ENCODE results near the gene TRAPPC12.
"Not testable (repeated sequence)": the region's sequence is repeated elsewhere in the genome, so short reads cannot be mapped to it uniquely, and the experiment has no call there.

The TRAPPC12 gene

DNA sequence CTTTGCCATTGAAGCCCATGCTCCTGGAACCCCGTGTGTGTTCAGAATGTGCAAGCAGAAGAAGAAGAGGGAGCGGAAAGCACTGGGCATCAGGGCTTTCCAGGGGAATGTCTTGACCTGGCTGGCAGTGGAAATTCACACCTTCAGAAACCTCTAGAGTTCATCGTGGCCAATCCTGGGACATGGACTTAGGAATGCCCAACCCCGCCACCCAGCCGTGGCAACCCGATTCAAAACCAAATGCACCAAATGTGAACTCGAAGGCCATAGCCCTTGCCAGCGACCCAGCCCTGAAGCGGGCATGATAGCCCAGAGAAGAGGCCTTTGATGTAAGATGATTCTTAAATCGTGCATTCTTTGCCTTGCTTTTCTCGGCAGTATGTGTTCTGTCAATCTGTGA is 70.4 kb downstream of the TRAPPC12 start:
- Histone ChIP-seq H3K27me3 (ENCODE audit: control insufficient read depth, insufficient read depth, low read length) (no peaks in the 10 kb centered on the region), H3K9ac (ENCODE audit: low read depth, low read length) (no peak overlapping the region), H3K9me3 (replicated peaks; ENCODE audit: low read length) (no peaks in the 10 kb centered on the region), H3K4me3 (ENCODE audit: low read length) (no peak overlapping the region), H3K4me2 (ENCODE audit: low read length) (no peak overlapping the region), H3K36me3 (ENCODE audit: insufficient read depth, low read length) (peaks cover 43% of the 10 kb centered on the region), H3K4me1 (ENCODE audit: control insufficient read depth, insufficient read depth, low read length) (no peaks in the 10 kb centered on the region)

DNA sequence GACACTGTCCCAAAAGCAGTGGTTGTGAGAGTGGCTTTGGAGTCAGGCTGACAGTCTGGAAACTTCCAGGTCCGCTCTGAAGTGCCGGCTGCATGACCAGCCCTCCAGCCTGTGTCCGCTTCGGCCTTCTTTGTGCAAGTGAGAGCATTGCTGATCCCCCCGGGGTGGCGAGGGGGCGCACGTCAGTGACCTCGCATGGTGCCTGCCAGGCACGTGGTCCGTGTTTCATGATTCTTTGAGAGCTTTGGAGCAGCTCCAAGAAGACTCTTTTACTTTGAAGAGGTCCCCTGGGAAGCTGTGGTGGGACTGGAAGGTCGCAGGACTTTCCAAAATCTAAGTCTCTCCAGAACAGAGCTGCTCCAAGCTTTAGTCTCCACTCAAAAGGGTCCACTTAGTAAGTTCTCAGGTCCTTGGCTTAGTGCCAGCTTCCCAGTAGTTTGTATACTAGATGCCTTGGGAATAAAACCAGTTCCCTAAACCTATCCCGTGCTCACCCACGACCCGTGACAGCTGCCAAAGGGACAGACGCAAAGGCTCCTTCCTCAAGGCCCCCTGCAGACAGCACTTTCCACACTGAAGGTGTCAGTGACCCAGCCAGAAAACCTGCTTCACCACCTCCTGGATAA is 71.0 kb downstream of the TRAPPC12 start:
- H3K9ac ChIP-seq (ENCODE audit: low read depth, low read length) = no peak overlapping the region
- H3K9me3 ChIP-seq (replicated peaks; ENCODE audit: low read length) = no peaks in the 10 kb centered on the region
- no peaks in the 10 kb centered on the region for H3K27me3 ChIP-seq (ENCODE audit: control insufficient read depth, insufficient read depth, low read length)
- no peak overlapping the region for H3K4me2 ChIP-seq (ENCODE audit: low read length)
- H3K4me1 ChIP-seq (ENCODE audit: control insufficient read depth, insufficient read depth, low read length) = no peaks in the 10 kb centered on the region
- H3K4me3 ChIP-seq (ENCODE audit: low read length) = no peak overlapping the region
- peaks cover 40% of the 10 kb centered on the region for H3K36me3 ChIP-seq (ENCODE audit: insufficient read depth, low read length)

DNA sequence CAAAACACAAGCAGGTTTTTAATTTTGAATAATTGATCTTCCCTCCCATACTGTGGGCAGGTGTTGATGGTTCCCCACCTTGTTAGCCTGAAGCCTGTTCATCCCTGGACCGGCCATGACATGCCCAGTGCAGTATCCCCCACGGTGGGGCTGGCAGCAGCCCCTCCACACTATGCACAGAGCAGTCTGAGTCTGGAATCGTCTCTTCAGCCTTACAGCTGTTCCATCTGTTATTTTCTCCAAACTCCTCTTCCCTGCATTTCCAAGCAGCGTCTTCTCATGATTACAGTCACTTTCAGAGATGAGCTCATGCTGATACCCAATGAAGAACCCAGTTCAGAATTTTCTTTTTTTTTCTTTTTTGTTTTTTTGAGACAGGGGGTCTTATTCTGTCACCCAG is 71.7 kb downstream of the TRAPPC12 start:
- Histone ChIP-seq H3K4me2 (ENCODE audit: low read length) (no peak overlapping the region), H3K9ac (ENCODE audit: low read depth, low read length) (no peak overlapping the region), H3K36me3 (ENCODE audit: insufficient read depth, low read length) (peaks cover 33% of the 10 kb centered on the region), H3K9me3 (replicated peaks; ENCODE audit: low read length) (no peaks in the 10 kb centered on the region), H3K4me3 (ENCODE audit: low read length) (no peak overlapping the region), H3K4me1 (ENCODE audit: control insufficient read depth, insufficient read depth, low read length) (no peaks in the 10 kb centered on the region), H3K27me3 (ENCODE audit: control insufficient read depth, insufficient read depth, low read length) (no peaks in the 10 kb centered on the region)

DNA sequence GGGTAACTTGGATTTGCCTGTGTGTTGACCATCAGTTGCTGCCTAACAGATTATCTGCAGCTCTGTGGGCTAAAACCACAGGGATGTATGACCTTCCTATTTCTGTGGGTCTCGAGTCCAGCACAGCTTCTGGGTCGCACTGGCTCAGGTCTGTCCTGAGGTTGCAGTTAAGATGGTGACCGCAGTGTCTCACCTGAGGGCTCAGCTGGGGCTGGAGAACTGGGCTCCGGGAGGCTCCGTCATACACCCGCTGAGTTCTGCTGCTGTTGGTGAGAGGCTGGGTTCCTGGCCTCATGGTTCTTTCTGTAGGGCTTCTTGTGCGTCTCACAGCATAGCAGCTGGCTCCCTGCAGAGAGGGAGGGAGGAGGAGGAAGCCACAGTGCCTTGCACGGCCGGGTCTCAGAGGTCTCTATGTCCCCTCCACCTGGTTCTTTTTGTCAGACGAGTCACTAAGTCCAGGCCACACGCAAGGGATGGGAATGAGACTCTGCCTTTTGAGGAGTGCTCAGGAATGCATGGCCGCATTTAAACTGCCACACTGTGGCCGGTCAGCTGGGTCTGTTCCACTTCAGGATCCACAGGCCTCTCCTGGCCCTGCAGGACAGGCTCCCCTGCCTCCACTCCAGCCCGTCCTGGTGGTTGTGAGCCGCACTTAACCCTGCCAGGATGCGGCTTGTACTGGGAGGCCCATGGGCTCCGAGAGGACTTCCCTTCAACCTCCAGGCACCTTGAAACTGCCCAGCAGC is 72.6 kb downstream of the TRAPPC12 start:
- Histone ChIP-seq H3K4me1 (ENCODE audit: control insufficient read depth, insufficient read depth, low read length) (no peaks in the 10 kb centered on the region), H3K36me3 (ENCODE audit: insufficient read depth, low read length) (peaks cover 24% of the 10 kb centered on the region), H3K4me3 (ENCODE audit: low read length) (no peak overlapping the region), H3K9me3 (replicated peaks; ENCODE audit: low read length) (no peaks in the 10 kb centered on the region), H3K4me2 (ENCODE audit: low read length) (no peak overlapping the region), H3K27me3 (ENCODE audit: control insufficient read depth, insufficient read depth, low read length) (no peaks in the 10 kb centered on the region), H3K9ac (ENCODE audit: low read depth, low read length) (no peak overlapping the region)

DNA sequence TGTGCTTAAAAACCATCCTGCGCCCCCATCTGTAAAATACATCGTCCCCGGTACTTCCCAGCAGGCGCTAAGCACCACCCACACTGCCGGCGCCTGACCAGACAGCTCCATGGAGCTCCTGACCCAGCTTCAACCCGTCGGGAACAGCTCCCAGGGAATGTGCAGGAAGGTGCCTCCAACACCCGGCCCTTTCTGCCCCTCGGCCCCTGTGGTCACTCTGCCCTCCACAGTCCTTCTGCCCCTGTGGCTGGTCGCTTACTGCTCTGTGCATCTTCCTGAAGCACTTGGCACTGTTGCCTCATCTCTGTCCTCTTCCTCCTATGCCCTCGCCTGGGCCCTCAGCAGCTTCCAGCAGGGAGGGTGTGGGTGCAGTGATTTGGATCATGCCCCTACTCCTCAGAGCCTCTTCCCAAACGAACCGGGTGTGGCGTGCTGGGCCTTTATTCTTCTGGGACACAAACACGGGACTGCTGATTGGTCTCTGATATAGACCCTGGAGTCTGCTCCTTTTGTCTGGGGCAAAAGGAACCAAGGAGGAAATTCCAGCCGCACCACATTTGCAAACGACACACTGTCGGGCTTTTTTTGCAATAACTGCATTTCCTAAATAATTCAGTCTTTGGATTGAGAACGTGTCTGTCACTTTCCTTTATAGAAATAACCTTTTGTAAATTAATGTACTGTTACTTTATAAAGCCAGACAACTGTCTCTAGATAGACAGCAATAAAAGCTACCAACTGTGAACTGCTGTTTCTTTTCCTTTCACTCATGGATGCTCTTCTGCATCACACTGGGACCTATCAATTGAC is 73.9 kb downstream of the TRAPPC12 start:
- H3K36me3 ChIP-seq (ENCODE audit: insufficient read depth, low read length) = peaks cover 18% of the 10 kb centered on the region

DNA sequence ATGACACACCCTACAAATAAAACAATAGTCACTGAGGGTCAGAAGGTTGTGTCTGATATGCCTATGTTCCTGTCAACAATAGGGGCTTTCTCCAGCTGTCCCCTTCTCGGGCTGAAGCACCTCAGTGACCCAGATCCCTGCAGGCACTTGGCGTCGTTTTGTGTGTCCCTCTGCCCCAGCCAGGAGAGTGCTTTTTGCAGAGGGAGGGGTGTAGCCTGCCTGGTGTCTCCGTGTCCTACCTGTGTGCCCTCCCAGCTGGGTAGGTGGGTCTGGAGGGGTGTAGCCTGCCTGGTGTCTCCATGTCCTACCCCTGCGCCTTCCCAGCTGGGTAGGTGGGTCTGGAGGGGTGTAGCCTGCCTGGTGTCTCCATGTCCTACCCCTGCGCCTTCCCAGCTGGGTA is 74.5 kb downstream of the TRAPPC12 start:
- H3K4me1 ChIP-seq (ENCODE audit: control insufficient read depth, insufficient read depth, low read length); H3K27me3 ChIP-seq (ENCODE audit: control insufficient read depth, insufficient read depth, low read length); H3K4me2 ChIP-seq (ENCODE audit: low read length); H3K9ac ChIP-seq (ENCODE audit: low read depth, low read length); H3K4me3 ChIP-seq (ENCODE audit: low read length); H3K9me3 ChIP-seq (replicated peaks; ENCODE audit: low read length): not testable (repeated sequence)
- peaks cover 19% of the 10 kb centered on the region for H3K36me3 ChIP-seq (ENCODE audit: insufficient read depth, low read length)

More for the DNA sequence above, 73.9 kb downstream of the TRAPPC12 start:
- no peak overlapping the region for H3K4me3 ChIP-seq (ENCODE audit: low read length)
- H3K9ac ChIP-seq (ENCODE audit: low read depth, low read length) = no peak overlapping the region
- no peaks in the 10 kb centered on the region for H3K9me3 ChIP-seq (replicated peaks; ENCODE audit: low read length)
- no peaks in the 10 kb centered on the region for H3K4me1 ChIP-seq (ENCODE audit: control insufficient read depth, insufficient read depth, low read length)
- no peaks in the 10 kb centered on the region for H3K27me3 ChIP-seq (ENCODE audit: control insufficient read depth, insufficient read depth, low read length)
- H3K4me2 ChIP-seq (ENCODE audit: low read length) = no peak overlapping the region

- Histone ChIP-seq H3K27me3 (ENCODE audit: control insufficient read depth, insufficient read depth, low read length) (no peaks in the 10 kb centered on the region), H3K4me3 (ENCODE audit: low read length) (no peak overlapping the region), H3K9ac (ENCODE audit: low read depth, low read length) (no peak overlapping the region), H3K36me3 (ENCODE audit: insufficient read depth, low read length) (peaks cover 16% of the 10 kb centered on the region), H3K9me3 (replicated peaks; ENCODE audit: low read length) (no peaks in the 10 kb centered on the region), H3K4me1 (ENCODE audit: control insufficient read depth, insufficient read depth, low read length) (peaks cover 5% of the 10 kb centered on the region), H3K4me2 (ENCODE audit: low read length) (no peak overlapping the region)
Measured at GRCh38 chr2:3454802-3455201, 75.3 kb downstream of the TRAPPC12 start.

GRCh38 chr2:3456125-3456524 is 76.6 kb downstream of the TRAPPC12 start:
- no peak overlapping the region for H3K4me3 ChIP-seq (ENCODE audit: low read length)
- peaks cover 6% of the 10 kb centered on the region for H3K4me1 ChIP-seq (ENCODE audit: control insufficient read depth, insufficient read depth, low read length)
- peaks cover 15% of the 10 kb centered on the region for H3K36me3 ChIP-seq (ENCODE audit: insufficient read depth, low read length)
- H3K4me2 ChIP-seq (ENCODE audit: low read length) = no peak overlapping the region
- no peaks in the 10 kb centered on the region for H3K9me3 ChIP-seq (replicated peaks; ENCODE audit: low read length)
- H3K9ac ChIP-seq (ENCODE audit: low read depth, low read length) = no peak overlapping the region
- H3K27me3 ChIP-seq (ENCODE audit: control insufficient read depth, insufficient read depth, low read length) = no peaks in the 10 kb centered on the region

- Histone ChIP-seq H3K27me3 (ENCODE audit: control insufficient read depth, insufficient read depth, low read length) (no peaks in the 10 kb centered on the region), H3K9me3 (replicated peaks; ENCODE audit: low read length) (no peaks in the 10 kb centered on the region), H3K36me3 (ENCODE audit: insufficient read depth, low read length) (peaks cover 16% of the 10 kb centered on the region), H3K4me1 (ENCODE audit: control insufficient read depth, insufficient read depth, low read length) (peaks cover 10% of the 10 kb centered on the region), H3K9ac (ENCODE audit: low read depth, low read length) (no peak overlapping the region), H3K4me3 (ENCODE audit: low read length) (no peak overlapping the region), H3K4me2 (ENCODE audit: low read length) (no peak overlapping the region)
Measured at GRCh38 chr2:3457524-3458395, 78.3 kb downstream of the TRAPPC12 start.

DNA sequence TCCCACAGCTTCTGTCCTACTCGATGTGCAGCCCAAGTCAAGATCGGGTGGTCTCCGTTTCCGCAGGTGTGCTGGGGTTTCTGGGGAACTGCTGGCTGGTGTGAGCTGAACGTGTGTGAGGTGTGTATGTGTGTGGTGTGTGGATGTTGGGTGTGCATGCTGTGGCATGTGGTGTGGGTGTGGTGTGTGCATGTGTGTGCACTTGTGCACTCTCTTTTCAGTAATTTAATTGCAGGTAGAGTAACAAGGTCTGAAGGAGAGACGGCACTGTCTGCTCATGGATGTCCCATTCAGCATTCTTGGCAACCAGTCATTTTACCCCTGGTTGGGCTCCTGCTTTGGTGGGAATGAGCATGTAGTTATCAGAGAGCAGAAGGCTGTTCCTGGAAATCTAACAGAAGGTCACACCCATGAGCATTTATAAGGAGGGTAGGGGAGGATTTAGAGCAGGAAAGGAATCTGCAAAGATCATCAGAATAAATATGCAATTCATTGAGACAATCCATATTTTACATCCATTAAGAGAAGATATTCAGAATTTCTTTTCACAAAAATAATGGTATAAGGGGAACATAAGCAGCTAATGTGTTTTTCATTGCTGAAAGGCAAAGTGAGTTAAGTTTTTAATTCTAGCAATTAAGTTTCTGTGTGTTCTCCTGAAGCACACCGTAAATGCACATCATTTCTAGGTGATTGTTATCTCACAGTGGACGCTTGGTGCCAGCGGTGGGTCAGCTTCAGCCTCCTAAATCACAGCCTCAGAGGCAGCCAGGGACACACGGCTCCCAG is 79.1 kb downstream of the TRAPPC12 start:
- Histone ChIP-seq H3K4me1 (ENCODE audit: control insufficient read depth, insufficient read depth, low read length) (peaks cover 10% of the 10 kb centered on the region), H3K9me3 (replicated peaks; ENCODE audit: low read length) (no peaks in the 10 kb centered on the region), H3K4me2 (ENCODE audit: low read length) (no peak overlapping the region), H3K9ac (ENCODE audit: low read depth, low read length) (no peak overlapping the region), H3K36me3 (ENCODE audit: insufficient read depth, low read length) (peaks cover 19% of the 10 kb centered on the region), H3K4me3 (ENCODE audit: low read length) (no peak overlapping the region), H3K27me3 (ENCODE audit: control insufficient read depth, insufficient read depth, low read length) (no peaks in the 10 kb centered on the region)

Measured in skeletal muscle satellite cell (primary cell).